Gastroesophageal sphincter (tissue), 4 donors: Measurements from ENCODE around the gene HS3ST4. TPM values are rescaled to one million over a fixed set of nuclear protein-coding genes. Genes with fewer than 3 reads are reported as not detected.

Source experiments
- ATAC-seq: fragments of 150-250 bp; one replicate; pipeline ENCODE4 v1.9.1; 2016; ENCODE audit warnings: mild to moderate bottlenecking, moderate library complexity
- H3K27ac ChIP-seq, 4 donors: fragments of 200-600 bp; sonication (generic) in 3 of 4; 1 replicate in 3 of 4; 2 replicates in 1 of 4; pipeline ENCODE4 v1.5.1; 2016 to 2019
- H3K27me3 ChIP-seq: fragments of 200-600 bp; sonication (generic); one replicate; pipeline ENCODE4 v1.5.1; 2019
- H3K36me3 ChIP-seq, 2 donors: fragments of 200-600 bp; sonication (generic); one replicate each; pipeline ENCODE4 v1.5.1; 2019; ENCODE audit warnings: control low read depth in 1 of 2
- H3K4me1 ChIP-seq, 3 donors: fragments of 200-600 bp; sonication (generic); 1 replicate in 2 of 3; 2 replicates in 1 of 3; pipeline ENCODE4 v1.5.1; 2016 to 2019; ENCODE audit warnings: control low read depth in 2 of 3
- H3K4me3 ChIP-seq, 2 donors: fragments of 200-600 bp; sonication (generic); one replicate each; pipeline ENCODE4 v1.5.1; 2019; ENCODE audit warnings: mild to moderate bottlenecking in 1 of 2, moderate library complexity in 1 of 2
- H3K9me3 ChIP-seq, 3 donors: fragments of 200-600 bp; sonication (generic); one replicate each; pipeline ENCODE4 v1.5.1; 2017 to 2019; ENCODE audit warnings: control low read depth in 2 of 3
- CTCF ChIP-seq, 4 experiments: fragments of 200-600 bp in 2 of 4; fragments of 450-650 bp in 2 of 4; sonication (generic) in 1 of 4; IDR thresholded peaks; one replicate each; pipeline ENCODE4 v1.5.1; 2017 to 2019; ENCODE audit warnings: antibody characterized with exemption in 4 of 4, mild to moderate bottlenecking in 2 of 4, moderate library complexity in 2 of 4
- EP300 ChIP-seq: sonication (generic); formaldehyde crosslinking; IDR thresholded peaks from one replicate; pipeline ENCODE4 v1.6.1; 2017; ENCODE audit warnings: antibody characterized with exemption, mild to moderate bottlenecking
- POLR2A ChIP-seq, 2 donors: fragments of 450-650 bp; IDR thresholded peaks; one replicate each; pipeline ENCODE4 v1.6.1; 2017; ENCODE audit warnings: antibody characterized with exemption in 2 of 2, mild to moderate bottlenecking in 2 of 2, moderate library complexity in 1 of 2
- POLR2AphosphoS5 ChIP-seq: sonication (generic); formaldehyde crosslinking; IDR thresholded peaks from one replicate; pipeline ENCODE4 v1.6.1; 2017; ENCODE audit warnings: antibody characterized with exemption
- WGBS, 2 donors: methylation state at CpG; one replicate each; pipeline ENCODE4 v1.1.5; 2018; ENCODE audit warnings: low coverage in 1 of 2; 5-methylcytosine and 5-hydroxymethylcytosine counted together
- total RNA-seq, 4 donors: library from RNA; depleted of rRNA; stranded (reverse); fragments of >200 nt; gene quantifications; one replicate each; pipeline ENCODE4 v1.1.0, GENCODE V29; 2016

The HS3ST4 gene
- total RNA-seq, 4 donors from 2014 or later = 0.12 TPM; not detected in 3

GRCh38 chr16:26161461-26162180 is 469.9 kb downstream of the HS3ST4 start:
- 65 to 80% methylated on average over 5 of the region's 7 CpGs for WGBS, 2 donors
- Histone ChIP-seq H3K4me3 (no peak overlapping the region), H3K27ac (no peak overlapping the region), H3K4me1 (no peaks in the 10 kb centered on the region), H3K27me3 (no peaks in the 10 kb centered on the region), H3K9me3 (peaks cover 0 to 9% (median 0%) of the 10 kb centered on the region in 3 donors), H3K36me3 (no peaks in the 10 kb centered on the region)
- ATAC-seq = no peak
- no peak for TF ChIP-seq CTCF (IDR thresholded peaks at IDR 0.05)
- no peak for TF ChIP-seq POLR2A (IDR thresholded peaks at IDR 0.05)
- TF ChIP-seq POLR2AphosphoS5 = no peak
- no peak for TF ChIP-seq EP300

GRCh38 chr16:26169473-26169872 is 477.7 kb downstream of the HS3ST4 start:
- Histone ChIP-seq H3K9me3 (no peaks in the 10 kb centered on the region), H3K4me1 (no peaks in the 10 kb centered on the region), H3K4me3 (no peak overlapping the region), H3K27ac (no peak overlapping the region), H3K36me3 (no peaks in the 10 kb centered on the region), H3K27me3 (no peaks in the 10 kb centered on the region)
- ATAC-seq = no peak
- TF ChIP-seq POLR2A (IDR thresholded peaks at IDR 0.05) (no peak), EP300 (no peak), CTCF (IDR thresholded peaks at IDR 0.05) (no peak), POLR2AphosphoS5 (no peak)
- WGBS, 2 donors = 35 to 46% methylated on average over 2 to 3 of the region's 3 CpGs

- ATAC-seq = no peak
- TF ChIP-seq POLR2A (IDR thresholded peaks at IDR 0.05) (no peak), CTCF (IDR thresholded peaks at IDR 0.05) (no peak), POLR2AphosphoS5 (no peak), EP300 (no peak)
- Histone ChIP-seq H3K4me1 (no peaks in the 10 kb centered on the region), H3K27ac (no peak overlapping the region), H3K36me3 (no peaks in the 10 kb centered on the region), H3K4me3 (no peak overlapping the region), H3K9me3 (peaks cover 0 to 4% (median 0%) of the 10 kb centered on the region in 3 donors), H3K27me3 (no peaks in the 10 kb centered on the region)
- 14 to 21% methylated on average over 4 of the region's 4 CpGs for WGBS, 2 donors
These were observed 484.2 kb downstream of the HS3ST4 start for GRCh38 chr16:26175944-26176343.

GRCh38 chr16:26177438-26177837 is 485.7 kb downstream of the HS3ST4 start:
- Histone ChIP-seq H3K4me1 (no peaks in the 10 kb centered on the region), H3K27me3 (no peaks in the 10 kb centered on the region), H3K36me3 (no peaks in the 10 kb centered on the region), H3K4me3 (no peak overlapping the region), H3K9me3 (peaks cover 0 to 4% (median 0%) of the 10 kb centered on the region in 3 donors), H3K27ac (no peak overlapping the region)
- ATAC-seq = no peak
- no peak for TF ChIP-seq POLR2AphosphoS5
- TF ChIP-seq CTCF (IDR thresholded peaks at IDR 0.05) = no peak
- TF ChIP-seq EP300 = no peak
- no peak for TF ChIP-seq POLR2A (IDR thresholded peaks at IDR 0.05)
- WGBS, 2 donors = 26 to 50% methylated on average over 1 of the region's 1 CpG

GRCh38 chr16:26178298-26178697 is 486.5 kb downstream of the HS3ST4 start:
- no peak overlapping the region for H3K27ac ChIP-seq
- no peak for ATAC-seq
- H3K4me3 ChIP-seq = no peak overlapping the region
- H3K27me3 ChIP-seq = no peaks in the 10 kb centered on the region
- TF ChIP-seq CTCF (IDR thresholded peaks at IDR 0.05) (no peak), EP300 (no peak), POLR2AphosphoS5 (no peak), POLR2A (IDR thresholded peaks at IDR 0.05) (no peak)
- 69 to 73% methylated on average over 4 to 6 of the region's 6 CpGs for WGBS, 2 donors
- no peaks in the 10 kb centered on the region for H3K36me3 ChIP-seq
- H3K9me3 ChIP-seq = peaks cover 0 to 4% (median 0%) of the 10 kb centered on the region in 3 donors
- H3K4me1 ChIP-seq = no peaks in the 10 kb centered on the region
